Liver (tissue), 9 donors: ENCODE measurements around the gene ATP2C2. TPM values are rescaled to one million over a fixed set of nuclear protein-coding genes. Genes with fewer than 3 reads are reported as not detected.
"Not testable (repeated sequence)": the region's sequence is repeated elsewhere in the genome, so short reads cannot be mapped to it uniquely, and the experiment has no call there.

Source experiments
- DNase-seq: peaks from one replicate; pipeline ENCODE4 v3.0.0-alpha.2; 2017; ENCODE audit warnings: low spot score
- H3K27ac ChIP-seq, 2 donors: one replicate each; pipeline ENCODE4 v1.7.0; 2013; ENCODE audit warnings: inconsistent platforms in 2 of 2, low read length in 2 of 2, control low read depth in 1 of 2, low read depth in 1 of 2, mild to moderate bottlenecking in 1 of 2
- H3K27me3 ChIP-seq, 4 donors: one replicate each; pipeline versions ENCODE4 v1.6.1 to v1.7.0; 2013; ENCODE audit warnings: low read length in 3 of 4, inconsistent platforms in 1 of 4, mild to moderate bottlenecking in 1 of 4, moderate library complexity in 1 of 4; ENCODE audit not compliant: control insufficient read depth in 4 of 4, insufficient read depth in 4 of 4
- H3K36me3 ChIP-seq, 4 donors: one replicate each; pipeline versions ENCODE4 v1.6.1 to v1.7.0; 2013; ENCODE audit warnings: low read length in 3 of 4, mild to moderate bottlenecking in 3 of 4, low read depth in 1 of 4, moderate library complexity in 1 of 4; ENCODE audit not compliant: control insufficient read depth in 4 of 4, insufficient read depth in 3 of 4
- H3K4me1 ChIP-seq, 4 donors: one replicate each; pipeline versions ENCODE4 v1.6.1 to v1.7.0; 2013; ENCODE audit warnings: low read length in 3 of 4, mild to moderate bottlenecking in 3 of 4, moderate library complexity in 1 of 4; ENCODE audit not compliant: control insufficient read depth in 4 of 4, insufficient read depth in 4 of 4
- H3K4me3 ChIP-seq, 3 donors: one replicate each; pipeline versions ENCODE4 v1.6.1 to v1.7.0; 2013; ENCODE audit warnings: low read length in 3 of 3, control low read depth in 1 of 3, low read depth in 1 of 3, mild to moderate bottlenecking in 1 of 3
- H3K9ac ChIP-seq, 2 donors: one replicate each; pipeline ENCODE4 v1.7.0; 2013; ENCODE audit warnings: low read length in 2 of 2, mild to moderate bottlenecking in 2 of 2, moderate library complexity in 2 of 2, control low read depth in 1 of 2, low read depth in 1 of 2
- H3K9me3 ChIP-seq, 4 donors: one replicate each; pipeline versions ENCODE4 v1.6.1 to v1.7.0; 2013; ENCODE audit warnings: low read length in 3 of 4; ENCODE audit not compliant: control insufficient read depth in 4 of 4
- ATF3 ChIP-seq: IDR thresholded peaks from 2 replicates; pipeline ENCODE4 v1.6.1; 2016; ENCODE audit warnings: antibody characterized with exemption
- CTCF ChIP-seq: fragments of 150-350 bp; IDR thresholded peaks from 2 replicates; pipeline ENCODE4 v1.5.1; 2017; ENCODE audit warnings: improper control_type of control experiment, low read depth, low read length; ENCODE audit not compliant: missing input control
- EGR1 ChIP-seq, 2 donors: IDR thresholded peaks; 2 replicates each; pipeline ENCODE4 v1.6.1; 2016 to 2018; ENCODE audit warnings: antibody characterized with exemption in 2 of 2, low read depth in 2 of 2
- GABPA ChIP-seq, 2 donors: IDR thresholded peaks in 1 of 2; conservative IDR thresholded peaks in 1 of 2; 2 replicates each; pipeline ENCODE4 v1.6.1; 2016; ENCODE audit warnings: antibody characterized with exemption in 2 of 2, mild to moderate bottlenecking in 1 of 2, moderate library complexity in 1 of 2
- HNF4A ChIP-seq, 2 donors: conservative IDR thresholded peaks; 2 replicates each; pipeline ENCODE4 v1.6.1; 2016; ENCODE audit warnings: antibody characterized with exemption in 2 of 2, mild to moderate bottlenecking in 2 of 2
- HNF4G ChIP-seq: IDR thresholded peaks from 2 replicates; pipeline ENCODE4 v1.6.1; 2016; ENCODE audit warnings: antibody characterized with exemption
- JUND ChIP-seq, 2 donors: IDR thresholded peaks; 2 replicates each; pipeline ENCODE4 v1.6.1; 2016; ENCODE audit warnings: antibody characterized with exemption in 2 of 2
- NR2F2 ChIP-seq: IDR thresholded peaks from 2 replicates; pipeline ENCODE4 v1.6.1; 2016; ENCODE audit warnings: antibody characterized with exemption
- RAD21 ChIP-seq, 2 donors: IDR thresholded peaks; 2 replicates each; pipeline ENCODE4 v1.6.1; 2016; ENCODE audit warnings: antibody characterized with exemption in 2 of 2, mild to moderate bottlenecking in 2 of 2
- SP1 ChIP-seq: IDR thresholded peaks from 2 replicates; pipeline ENCODE4 v1.6.1; 2018; ENCODE audit warnings: antibody characterized with exemption, mild to moderate bottlenecking
- TAF1 ChIP-seq: conservative IDR thresholded peaks from 2 replicates; pipeline ENCODE4 v1.6.1; 2016; ENCODE audit warnings: antibody characterized with exemption, mild to moderate bottlenecking
- WGBS: extraction: QIAGEN DNeasy Blood & Tissue Kit; methylation state at CpG from one replicate; pipeline ENCODE4 v1.1.7; 2013; 5-methylcytosine and 5-hydroxymethylcytosine counted together
- polyA plus RNA-seq, 2 donors: library from polyadenylated mRNA; stranded (reverse) in 1 of 2; unstranded in 1 of 2; fragments of 200-250 nt in 1 of 2; fragments of >200 nt in 1 of 2; fragmentation: Nextera tagmentation in 1 of 2; extraction: Ambion mirVana in 1 of 2; gene quantifications; one replicate each; pipeline versions ENCODE4 v1.2.1 to v1.2.3, GENCODE V29; 2013 to 2015
- total RNA-seq, 2 donors: library from RNA; depleted of rRNA; stranded (reverse); fragments of >200 nt; gene quantifications; one replicate each; pipeline ENCODE4 v1.2.3, GENCODE V29; 2014
- TF ChIP-seq, protein P1 (sequence below): IDR thresholded peaks from 2 replicates; pipeline ENCODE4 v1.6.1; 2016; ENCODE audit warnings: antibody characterized with exemption, mild to moderate bottlenecking
- TF ChIP-seq, protein P2 (sequence below): IDR thresholded peaks from 2 replicates; pipeline ENCODE4 v1.6.1; 2016; ENCODE audit warnings: antibody characterized with exemption
- donor health status: healthy.
- donor health status: healthy.
- donor health status: healthy.
- donor health status: healthy.
- donor health status: healthy.

Gene ATP2C2
- total and polyA plus RNA-seq, 4 donors, result 0.05 to 0.33 (median 0.22) TPM

DNA sequence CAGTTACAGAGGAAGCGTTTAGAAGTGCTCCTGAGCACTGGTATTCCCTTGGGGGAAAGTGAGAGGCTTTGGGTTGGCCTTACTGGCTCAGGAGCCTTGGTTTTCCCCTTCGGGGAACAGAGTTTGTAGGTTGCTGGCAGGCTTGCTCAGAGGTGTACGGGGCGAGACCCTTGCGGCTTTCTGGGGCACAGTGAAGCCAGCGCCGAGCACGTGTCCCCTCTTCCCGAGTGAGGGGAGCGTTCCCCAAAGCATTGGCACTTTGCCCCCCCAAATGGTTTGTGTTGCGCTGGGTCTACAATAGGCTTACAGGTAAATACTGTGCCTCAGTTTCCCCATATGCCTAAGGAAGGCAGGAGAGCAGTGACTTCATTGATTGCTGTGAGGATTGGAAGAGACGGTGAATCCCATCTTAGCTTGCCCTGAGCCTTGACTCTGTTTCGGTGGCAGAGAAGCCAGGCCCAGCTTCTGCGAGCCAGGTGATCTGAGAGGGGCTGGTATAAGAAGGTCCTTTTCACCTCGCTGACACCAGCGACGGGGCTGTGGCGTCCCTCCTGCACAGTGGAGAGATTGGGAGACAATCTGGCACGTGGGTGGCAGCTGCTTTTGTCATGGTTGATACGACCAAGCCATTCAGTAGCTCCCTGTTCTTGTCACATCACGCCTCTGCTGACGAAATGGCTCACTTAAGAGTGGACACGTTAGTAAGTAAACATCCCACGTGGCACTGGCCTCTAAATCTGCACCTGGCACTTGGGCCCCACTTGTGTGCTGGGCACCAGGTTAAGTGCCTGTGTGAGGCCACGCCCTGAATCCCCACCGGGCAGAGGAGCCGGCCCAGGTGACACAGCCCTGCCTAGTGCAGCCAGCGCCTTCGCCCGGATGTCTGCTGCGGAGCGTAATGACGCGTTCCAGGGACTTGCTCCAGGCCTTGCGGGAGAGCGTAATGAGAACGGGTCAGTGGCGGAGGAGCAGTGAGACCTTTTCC, 81.1 kb downstream of the ATP2C2 start:
- 85% methylated on average over 38 of the region's 38 CpGs for WGBS
- Histone ChIP-seq H3K27ac (no peak overlapping the region), H3K9me3 (no peaks in the 10 kb centered on the region), H3K36me3 (no peaks in the 10 kb centered on the region), H3K4me3 (no peak overlapping the region), H3K9ac (no peak overlapping the region), H3K4me1 (no peaks in the 10 kb centered on the region), H3K27me3 (no peaks in the 10 kb centered on the region)
- no peak for DNase-seq
- TF ChIP-seq, protein P1, sequence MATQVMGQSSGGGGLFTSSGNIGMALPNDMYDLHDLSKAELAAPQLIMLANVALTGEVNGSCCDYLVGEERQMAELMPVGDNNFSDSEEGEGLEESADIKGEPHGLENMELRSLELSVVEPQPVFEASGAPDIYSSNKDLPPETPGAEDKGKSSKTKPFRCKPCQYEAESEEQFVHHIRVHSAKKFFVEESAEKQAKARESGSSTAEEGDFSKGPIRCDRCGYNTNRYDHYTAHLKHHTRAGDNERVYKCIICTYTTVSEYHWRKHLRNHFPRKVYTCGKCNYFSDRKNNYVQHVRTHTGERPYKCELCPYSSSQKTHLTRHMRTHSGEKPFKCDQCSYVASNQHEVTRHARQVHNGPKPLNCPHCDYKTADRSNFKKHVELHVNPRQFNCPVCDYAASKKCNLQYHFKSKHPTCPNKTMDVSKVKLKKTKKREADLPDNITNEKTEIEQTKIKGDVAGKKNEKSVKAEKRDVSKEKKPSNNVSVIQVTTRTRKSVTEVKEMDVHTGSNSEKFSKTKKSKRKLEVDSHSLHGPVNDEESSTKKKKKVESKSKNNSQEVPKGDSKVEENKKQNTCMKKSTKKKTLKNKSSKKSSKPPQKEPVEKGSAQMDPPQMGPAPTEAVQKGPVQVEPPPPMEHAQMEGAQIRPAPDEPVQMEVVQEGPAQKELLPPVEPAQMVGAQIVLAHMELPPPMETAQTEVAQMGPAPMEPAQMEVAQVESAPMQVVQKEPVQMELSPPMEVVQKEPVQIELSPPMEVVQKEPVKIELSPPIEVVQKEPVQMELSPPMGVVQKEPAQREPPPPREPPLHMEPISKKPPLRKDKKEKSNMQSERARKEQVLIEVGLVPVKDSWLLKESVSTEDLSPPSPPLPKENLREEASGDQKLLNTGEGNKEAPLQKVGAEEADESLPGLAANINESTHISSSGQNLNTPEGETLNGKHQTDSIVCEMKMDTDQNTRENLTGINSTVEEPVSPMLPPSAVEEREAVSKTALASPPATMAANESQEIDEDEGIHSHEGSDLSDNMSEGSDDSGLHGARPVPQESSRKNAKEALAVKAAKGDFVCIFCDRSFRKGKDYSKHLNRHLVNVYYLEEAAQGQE, result no peak
- TF ChIP-seq EGR1 (IDR thresholded peaks at IDR 0.05; ENCODE audit: low read depth in 2 of 2), result no peak
- TF ChIP-seq GABPA (IDR thresholded peaks at IDR 0.05 in 1 of 2, conservative IDR thresholded peaks at IDR 0.05 in 1 of 2), result no peak
- no peak for TF ChIP-seq SP1
- no peak for TF ChIP-seq RAD21 (IDR thresholded peaks at IDR 0.05)
- no peak for TF ChIP-seq JUND (IDR thresholded peaks at IDR 0.05)
- no peak for TF ChIP-seq TAF1
- TF ChIP-seq ATF3, result no peak
- TF ChIP-seq NR2F2, result no peak
- no peak for TF ChIP-seq HNF4A (conservative IDR thresholded peaks at IDR 0.05)
- TF ChIP-seq CTCF, result no peak
- no peak for TF ChIP-seq HNF4G

- 91% methylated on average over 11 of the region's 11 CpGs for WGBS
- Histone ChIP-seq H3K4me3 (no peak overlapping the region), H3K9ac (no peak overlapping the region), H3K36me3 (no peaks in the 10 kb centered on the region), H3K4me1 (no peaks in the 10 kb centered on the region), H3K27ac (no peak overlapping the region), H3K27me3 (no peaks in the 10 kb centered on the region), H3K9me3 (no peaks in the 10 kb centered on the region)
- no peak for TF ChIP-seq CTCF
- no peak for TF ChIP-seq NR2F2
- TF ChIP-seq SP1, result no peak
- no peak for TF ChIP-seq GABPA (IDR thresholded peaks at IDR 0.05 in 1 of 2, conservative IDR thresholded peaks at IDR 0.05 in 1 of 2)
- TF ChIP-seq, protein P2, sequence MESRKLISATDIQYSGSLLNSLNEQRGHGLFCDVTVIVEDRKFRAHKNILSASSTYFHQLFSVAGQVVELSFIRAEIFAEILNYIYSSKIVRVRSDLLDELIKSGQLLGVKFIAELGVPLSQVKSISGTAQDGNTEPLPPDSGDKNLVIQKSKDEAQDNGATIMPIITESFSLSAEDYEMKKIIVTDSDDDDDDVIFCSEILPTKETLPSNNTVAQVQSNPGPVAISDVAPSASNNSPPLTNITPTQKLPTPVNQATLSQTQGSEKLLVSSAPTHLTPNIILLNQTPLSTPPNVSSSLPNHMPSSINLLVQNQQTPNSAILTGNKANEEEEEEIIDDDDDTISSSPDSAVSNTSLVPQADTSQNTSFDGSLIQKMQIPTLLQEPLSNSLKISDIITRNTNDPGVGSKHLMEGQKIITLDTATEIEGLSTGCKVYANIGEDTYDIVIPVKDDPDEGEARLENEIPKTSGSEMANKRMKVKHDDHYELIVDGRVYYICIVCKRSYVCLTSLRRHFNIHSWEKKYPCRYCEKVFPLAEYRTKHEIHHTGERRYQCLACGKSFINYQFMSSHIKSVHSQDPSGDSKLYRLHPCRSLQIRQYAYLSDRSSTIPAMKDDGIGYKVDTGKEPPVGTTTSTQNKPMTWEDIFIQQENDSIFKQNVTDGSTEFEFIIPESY, result no peak
- TF ChIP-seq HNF4G, result no peak
- DNase-seq, result no peak
Measured at GRCh38 chr16:84450176-84450865, 82.0 kb downstream of the ATP2C2 start.

GRCh38 chr16:84451010-84451676, 82.8 kb downstream of the ATP2C2 start:
- not testable (repeated sequence) for H3K4me3 ChIP-seq, H3K9me3 ChIP-seq, H3K4me1 ChIP-seq, H3K9ac ChIP-seq, H3K27me3 ChIP-seq, H3K27ac ChIP-seq, H3K36me3 ChIP-seq, DNase-seq
- WGBS, result 89% methylated on average over 9 of the region's 9 CpGs
